Trophoblast cell (in vitro differentiated cells and primary cell): ENCODE measurements around the gene C2CD2L.

Experiments
- DNase-seq, 2 donors: peaks; one replicate each; pipeline ENCODE4 v3.0.0-alpha.2; 2016
- H2AFZ ChIP-seq: 2 replicates; pipeline ENCODE4 v1.6.1; 2013; ENCODE audit warnings: low read length, moderate library complexity, mild to moderate bottlenecking; ENCODE audit not compliant: insufficient read depth, poor library complexity
- H2AK5ac ChIP-seq: 2 replicates; pipeline ENCODE4 v1.6.1; 2013; ENCODE audit warnings: mild to moderate bottlenecking, low read length
- H2BK120ac ChIP-seq: 2 replicates; pipeline ENCODE4 v1.6.1; 2013; ENCODE audit warnings: low read length, mild to moderate bottlenecking, moderate library complexity; ENCODE audit not compliant: insufficient read depth, poor library complexity
- H2BK12ac ChIP-seq: 2 replicates; pipeline ENCODE4 v1.6.1; 2013; ENCODE audit warnings: mild to moderate bottlenecking, low read length, moderate library complexity
- H2BK5ac ChIP-seq: 2 replicates; pipeline ENCODE4 v1.6.1; 2013; ENCODE audit warnings: low read length, low read depth, moderate library complexity, mild to moderate bottlenecking; ENCODE audit not compliant: poor library complexity
- H3K14ac ChIP-seq: 2 replicates; pipeline ENCODE4 v1.6.1; 2013; ENCODE audit warnings: mild to moderate bottlenecking, low read length
- H3K18ac ChIP-seq: 2 replicates; pipeline ENCODE4 v1.6.1; 2013; ENCODE audit warnings: mild to moderate bottlenecking, low read length
- H3K23ac ChIP-seq: 2 replicates; pipeline ENCODE4 v1.6.1; 2013; ENCODE audit warnings: low read length
- H3K27ac ChIP-seq: 2 replicates; pipeline ENCODE4 v1.5.1; 2013; ENCODE audit warnings: low read depth, mild to moderate bottlenecking, inconsistent platforms, low read length, moderate library complexity
- H3K27me3 ChIP-seq: 2 replicates; pipeline ENCODE4 v1.6.1; 2013; ENCODE audit warnings: inconsistent platforms, mild to moderate bottlenecking, low read length, moderate library complexity; ENCODE audit not compliant: insufficient read depth
- H3K36me3 ChIP-seq, 2 experiments: 1 replicate in 1 of 2; 2 replicates in 1 of 2; pipeline ENCODE4 v1.6.1; 2013; ENCODE audit warnings: low read length in 2 of 2, mild to moderate bottlenecking in 2 of 2, moderate library complexity in 1 of 2; ENCODE audit not compliant: insufficient read depth in 2 of 2, control insufficient read depth in 1 of 2
- H3K4ac ChIP-seq: 2 replicates; pipeline ENCODE4 v1.6.1; 2013; ENCODE audit warnings: low read depth, mild to moderate bottlenecking, low read length, moderate library complexity
- H3K4me1 ChIP-seq, 2 experiments: 1 replicate in 1 of 2; 2 replicates in 1 of 2; pipeline ENCODE4 v1.6.1; 2013; ENCODE audit warnings: low read length in 2 of 2, mild to moderate bottlenecking in 2 of 2, moderate library complexity in 1 of 2; ENCODE audit not compliant: insufficient read depth in 2 of 2, control insufficient read depth in 1 of 2
- H3K4me2 ChIP-seq: 2 replicates; pipeline ENCODE4 v1.6.1; 2013; ENCODE audit warnings: inconsistent platforms, mild to moderate bottlenecking, low read length, moderate library complexity
- H3K4me3 ChIP-seq: 2 replicates; pipeline ENCODE4 v1.5.1; 2013; ENCODE audit warnings: mild to moderate bottlenecking, low read depth, low read length, inconsistent platforms
- H3K79me1 ChIP-seq: one replicate; pipeline ENCODE4 v1.6.1; 2013; ENCODE audit warnings: low read length
- H3K79me2 ChIP-seq: 2 replicates; pipeline ENCODE4 v1.6.1; 2013; ENCODE audit warnings: low read length, mild to moderate bottlenecking; ENCODE audit not compliant: control insufficient read depth, insufficient read depth, poor library complexity
- H3K9ac ChIP-seq: 2 replicates; pipeline ENCODE4 v1.6.1; 2013; ENCODE audit warnings: mild to moderate bottlenecking, low read length
- H3K9me3 ChIP-seq: 2 replicates; pipeline ENCODE4 v1.6.1; 2013; ENCODE audit warnings: low read depth, mild to moderate bottlenecking, control low read depth, inconsistent platforms, low read length; ENCODE audit not compliant: insufficient read depth
- H4K12ac ChIP-seq: 2 replicates; pipeline ENCODE4 v1.6.1; 2013; ENCODE audit warnings: low read depth, mild to moderate bottlenecking, low read length, moderate library complexity
- H4K8ac ChIP-seq: 2 replicates; pipeline ENCODE4 v1.6.1; 2013; ENCODE audit warnings: low read depth, mild to moderate bottlenecking, low read length, moderate library complexity
- H4K91ac ChIP-seq: one replicate; pipeline ENCODE4 v1.6.1; 2013; ENCODE audit warnings: low read depth, mild to moderate bottlenecking, low read length, moderate library complexity
- WGBS: extraction: QIAGEN DNeasy Blood & Tissue Kit; methylation state at CpG from one replicate; pipeline ENCODE4 v1.1.7; 2013; ENCODE audit warnings: missing lambda C conversion rate; ENCODE audit not compliant: insufficient read length, insufficient coverage; ENCODE audit errors: extremely low coverage; 5-methylcytosine and 5-hydroxymethylcytosine counted together

The C2CD2L gene

GRCh38 chr11:119154178-119154577 lies 47.0 kb downstream of the C2CD2L start:
- peaks cover 18% of the 10 kb centered on the region for H3K27me3 ChIP-seq
- no peak overlapping the region for H3K4me2 ChIP-seq
- no peaks in the 10 kb centered on the region for H3K79me1 ChIP-seq
- H3K79me2 ChIP-seq = no peaks in the 10 kb centered on the region
- no peak overlapping the region for H3K18ac ChIP-seq
- no peak overlapping the region for H4K91ac ChIP-seq
- H2AK5ac ChIP-seq = no peak overlapping the region
- H3K9me3 ChIP-seq = peaks cover 3% of the 10 kb centered on the region
- no peak for DNase-seq
- H2BK12ac ChIP-seq = no peak overlapping the region
- no peak overlapping the region for H2BK5ac ChIP-seq
- H4K8ac ChIP-seq = no peak overlapping the region
- no peak overlapping the region for H2BK120ac ChIP-seq
- no peak overlapping the region for H2AFZ ChIP-seq
- H3K4ac ChIP-seq = no peak overlapping the region
- no CpG with 5 or more reads among the region's 6 CpGs for WGBS
- H3K9ac ChIP-seq = no peak overlapping the region
- no peak overlapping the region for H3K4me3 ChIP-seq
- no peak overlapping the region for H3K14ac ChIP-seq
- no peaks in the 10 kb centered on the region for H3K36me3 ChIP-seq
- H3K23ac ChIP-seq = no peak overlapping the region
- no peak overlapping the region for H3K27ac ChIP-seq
- H3K4me1 ChIP-seq = peaks cover 4 to 9% of the 10 kb centered on the region in 2 experiments
- no peak overlapping the region for H4K12ac ChIP-seq

- Histone ChIP-seq H3K4me2 (no peak overlapping the region), H2AK5ac (no peak overlapping the region), H3K79me2 (no peaks in the 10 kb centered on the region), H3K9me3 (no peaks in the 10 kb centered on the region), H3K18ac (no peak overlapping the region), H3K27me3 (peaks cover 1% of the 10 kb centered on the region), H4K8ac (no peak overlapping the region), H3K9ac (no peak overlapping the region), H3K79me1 (no peaks in the 10 kb centered on the region), H3K4ac (no peak overlapping the region), H2BK12ac (no peak overlapping the region), H3K14ac (no peak overlapping the region), H4K12ac (no peak overlapping the region), H3K4me1 (no peaks in the 10 kb centered on the region), H2BK5ac (no peak overlapping the region), H2BK120ac (no peak overlapping the region), H3K27ac (no peak overlapping the region), H3K36me3 (no peaks in the 10 kb centered on the region), H3K23ac (no peak overlapping the region), H3K4me3 (no peak overlapping the region), H4K91ac (no peak overlapping the region), H2AFZ (no peak overlapping the region)
- no CpG with 5 or more reads among the region's 8 CpGs for WGBS
- peak in 1 of 2 donors; percentile 34 for DNase-seq
Observed at GRCh38 chr11:119155733-119156492, 48.8 kb downstream of the C2CD2L start.

- H3K27me3 ChIP-seq = no peaks in the 10 kb centered on the region
- no peak overlapping the region for H3K4me3 ChIP-seq
- H2AFZ ChIP-seq = no peak overlapping the region
- H3K79me2 ChIP-seq = no peaks in the 10 kb centered on the region
- no peak overlapping the region for H2BK5ac ChIP-seq
- H3K36me3 ChIP-seq = no peaks in the 10 kb centered on the region
- no peak overlapping the region for H2AK5ac ChIP-seq
- WGBS = no CpG with 5 or more reads among the region's 10 CpGs
- no peaks in the 10 kb centered on the region for H3K4me1 ChIP-seq
- no peak overlapping the region for H3K14ac ChIP-seq
- no peak overlapping the region for H3K18ac ChIP-seq
- H3K4me2 ChIP-seq = no peak overlapping the region
- H4K91ac ChIP-seq = no peak overlapping the region
- DNase-seq = no peak
- H4K12ac ChIP-seq = no peak overlapping the region
- no peaks in the 10 kb centered on the region for H3K79me1 ChIP-seq
- no peak overlapping the region for H3K4ac ChIP-seq
- no peak overlapping the region for H3K27ac ChIP-seq
- H3K9me3 ChIP-seq = no peaks in the 10 kb centered on the region
- no peak overlapping the region for H3K9ac ChIP-seq
- H2BK12ac ChIP-seq = no peak overlapping the region
- H2BK120ac ChIP-seq = no peak overlapping the region
- H3K23ac ChIP-seq = no peak overlapping the region
- no peak overlapping the region for H4K8ac ChIP-seq
Observed at GRCh38 chr11:119156496-119156895, 49.4 kb downstream of the C2CD2L start.

GRCh38 chr11:119157063-119157462 lies 49.9 kb downstream of the C2CD2L start:
- no peak overlapping the region for H2AFZ ChIP-seq
- H3K4me3 ChIP-seq = no peak overlapping the region
- WGBS = no CpG with 5 or more reads among the region's 3 CpGs
- H3K27ac ChIP-seq = no peak overlapping the region
- H3K9me3 ChIP-seq = no peaks in the 10 kb centered on the region
- no peak overlapping the region for H2BK120ac ChIP-seq
- H3K4me1 ChIP-seq = no peaks in the 10 kb centered on the region
- no peak overlapping the region for H4K8ac ChIP-seq
- no peak overlapping the region for H2AK5ac ChIP-seq
- no peaks in the 10 kb centered on the region for H3K36me3 ChIP-seq
- H3K4me2 ChIP-seq = no peak overlapping the region
- no peak overlapping the region for H2BK12ac ChIP-seq
- H3K14ac ChIP-seq = no peak overlapping the region
- H2BK5ac ChIP-seq = no peak overlapping the region
- no peak overlapping the region for H3K18ac ChIP-seq
- H3K79me1 ChIP-seq = no peaks in the 10 kb centered on the region
- no peak overlapping the region for H3K23ac ChIP-seq
- no peak for DNase-seq
- no peaks in the 10 kb centered on the region for H3K79me2 ChIP-seq
- H3K4ac ChIP-seq = no peak overlapping the region
- H3K27me3 ChIP-seq = no peaks in the 10 kb centered on the region
- H4K91ac ChIP-seq = no peak overlapping the region
- H4K12ac ChIP-seq = no peak overlapping the region
- H3K9ac ChIP-seq = no peak overlapping the region
